Liver (tissue), 9 donors: ENCODE data around the gene PAH. TPM values are rescaled to one million over a fixed set of nuclear protein-coding genes. Genes with fewer than 3 reads are reported as not detected.

Source experiments
- DNase-seq: peaks from one replicate; pipeline ENCODE4 v3.0.0-alpha.2; 2017; ENCODE audit warnings: low spot score
- H3K27ac ChIP-seq, 2 donors: one replicate each; pipeline ENCODE4 v1.7.0; 2013; ENCODE audit warnings: inconsistent platforms in 2 of 2, low read length in 2 of 2, control low read depth in 1 of 2, low read depth in 1 of 2, mild to moderate bottlenecking in 1 of 2
- H3K27me3 ChIP-seq, 4 donors: one replicate each; pipeline versions ENCODE4 v1.6.1 to v1.7.0; 2013; ENCODE audit warnings: low read length in 3 of 4, inconsistent platforms in 1 of 4, mild to moderate bottlenecking in 1 of 4, moderate library complexity in 1 of 4; ENCODE audit not compliant: control insufficient read depth in 4 of 4, insufficient read depth in 4 of 4
- H3K36me3 ChIP-seq, 4 donors: one replicate each; pipeline versions ENCODE4 v1.6.1 to v1.7.0; 2013; ENCODE audit warnings: low read length in 3 of 4, mild to moderate bottlenecking in 3 of 4, low read depth in 1 of 4, moderate library complexity in 1 of 4; ENCODE audit not compliant: control insufficient read depth in 4 of 4, insufficient read depth in 3 of 4
- H3K4me1 ChIP-seq, 4 donors: one replicate each; pipeline versions ENCODE4 v1.6.1 to v1.7.0; 2013; ENCODE audit warnings: low read length in 3 of 4, mild to moderate bottlenecking in 3 of 4, moderate library complexity in 1 of 4; ENCODE audit not compliant: control insufficient read depth in 4 of 4, insufficient read depth in 4 of 4
- H3K4me3 ChIP-seq, 3 donors: one replicate each; pipeline versions ENCODE4 v1.6.1 to v1.7.0; 2013; ENCODE audit warnings: low read length in 3 of 3, control low read depth in 1 of 3, low read depth in 1 of 3, mild to moderate bottlenecking in 1 of 3
- H3K9ac ChIP-seq, 2 donors: one replicate each; pipeline ENCODE4 v1.7.0; 2013; ENCODE audit warnings: low read length in 2 of 2, mild to moderate bottlenecking in 2 of 2, moderate library complexity in 2 of 2, control low read depth in 1 of 2, low read depth in 1 of 2
- H3K9me3 ChIP-seq, 4 donors: one replicate each; pipeline versions ENCODE4 v1.6.1 to v1.7.0; 2013; ENCODE audit warnings: low read length in 3 of 4; ENCODE audit not compliant: control insufficient read depth in 4 of 4
- ATF3 ChIP-seq: IDR thresholded peaks from 2 replicates; pipeline ENCODE4 v1.6.1; 2016; ENCODE audit warnings: antibody characterized with exemption
- CTCF ChIP-seq: fragments of 150-350 bp; IDR thresholded peaks from 2 replicates; pipeline ENCODE4 v1.5.1; 2017; ENCODE audit warnings: improper control_type of control experiment, low read depth, low read length; ENCODE audit not compliant: missing input control
- EGR1 ChIP-seq, 2 donors: IDR thresholded peaks; 2 replicates each; pipeline ENCODE4 v1.6.1; 2016 to 2018; ENCODE audit warnings: antibody characterized with exemption in 2 of 2, low read depth in 2 of 2
- FOXA1 ChIP-seq: IDR thresholded peaks from 2 replicates; pipeline ENCODE4 v1.6.1; 2016; ENCODE audit warnings: antibody characterized with exemption
- FOXA2 ChIP-seq: IDR thresholded peaks from 2 replicates; pipeline ENCODE4 v1.6.1; 2016; ENCODE audit warnings: antibody characterized with exemption
- GABPA ChIP-seq, 2 donors: IDR thresholded peaks in 1 of 2; conservative IDR thresholded peaks in 1 of 2; 2 replicates each; pipeline ENCODE4 v1.6.1; 2016; ENCODE audit warnings: antibody characterized with exemption in 2 of 2, mild to moderate bottlenecking in 1 of 2, moderate library complexity in 1 of 2
- HNF4A ChIP-seq, 2 donors: conservative IDR thresholded peaks; 2 replicates each; pipeline ENCODE4 v1.6.1; 2016; ENCODE audit warnings: antibody characterized with exemption in 2 of 2, mild to moderate bottlenecking in 2 of 2
- HNF4G ChIP-seq: IDR thresholded peaks from 2 replicates; pipeline ENCODE4 v1.6.1; 2016; ENCODE audit warnings: antibody characterized with exemption
- JUND ChIP-seq, 2 donors: IDR thresholded peaks; 2 replicates each; pipeline ENCODE4 v1.6.1; 2016; ENCODE audit warnings: antibody characterized with exemption in 2 of 2
- MAX ChIP-seq: IDR thresholded peaks from 2 replicates; pipeline ENCODE4 v1.6.1; 2016; ENCODE audit warnings: antibody characterized with exemption
- NR2F2 ChIP-seq: IDR thresholded peaks from 2 replicates; pipeline ENCODE4 v1.6.1; 2016; ENCODE audit warnings: antibody characterized with exemption
- RAD21 ChIP-seq, 2 donors: IDR thresholded peaks; 2 replicates each; pipeline ENCODE4 v1.6.1; 2016; ENCODE audit warnings: antibody characterized with exemption in 2 of 2, mild to moderate bottlenecking in 2 of 2
- REST ChIP-seq: IDR thresholded peaks from 2 replicates; pipeline ENCODE4 v1.6.1; 2016; ENCODE audit warnings: antibody characterized with exemption, mild to moderate bottlenecking
- RXRA ChIP-seq, 2 donors: IDR thresholded peaks; 2 replicates each; pipeline ENCODE4 v1.6.1; 2017 to 2018; ENCODE audit warnings: antibody characterized with exemption in 2 of 2, mild to moderate bottlenecking in 1 of 2
- SP1 ChIP-seq: IDR thresholded peaks from 2 replicates; pipeline ENCODE4 v1.6.1; 2018; ENCODE audit warnings: antibody characterized with exemption, mild to moderate bottlenecking
- TAF1 ChIP-seq: conservative IDR thresholded peaks from 2 replicates; pipeline ENCODE4 v1.6.1; 2016; ENCODE audit warnings: antibody characterized with exemption, mild to moderate bottlenecking
- YY1 ChIP-seq: IDR thresholded peaks from 2 replicates; pipeline ENCODE4 v1.6.1; 2016; ENCODE audit warnings: antibody characterized with exemption, mild to moderate bottlenecking
- ZBTB33 ChIP-seq: IDR thresholded peaks from 2 replicates; pipeline ENCODE4 v1.6.1; 2016; ENCODE audit warnings: antibody characterized with exemption
- WGBS: extraction: QIAGEN DNeasy Blood & Tissue Kit; methylation state at CpG from one replicate; pipeline ENCODE4 v1.1.7; 2013; 5-methylcytosine and 5-hydroxymethylcytosine counted together
- polyA plus RNA-seq, 2 donors: library from polyadenylated mRNA; stranded (reverse) in 1 of 2; unstranded in 1 of 2; fragments of 200-250 nt in 1 of 2; fragments of >200 nt in 1 of 2; fragmentation: Nextera tagmentation in 1 of 2; extraction: Ambion mirVana in 1 of 2; gene quantifications; one replicate each; pipeline versions ENCODE4 v1.2.1 to v1.2.3, GENCODE V29; 2013 to 2015
- total RNA-seq, 2 donors: library from RNA; depleted of rRNA; stranded (reverse); fragments of >200 nt; gene quantifications; one replicate each; pipeline ENCODE4 v1.2.3, GENCODE V29; 2014
- donor health status: healthy.
- donor health status: healthy.
- donor health status: healthy.
- donor health status: healthy.
- donor health status: healthy.

The PAH gene
- total and polyA plus RNA-seq, 4 donors = 327 to 696 (median 568) TPM

- Histone ChIP-seq H3K9ac (peak overlapping the region; percentile 60 to 68), H3K4me3 (peak overlapping the region in 2 of 3 donors; percentile 7 to 25), H3K36me3 (peaks cover 0 to 11% (median 2%) of the 10 kb centered on the region in 4 donors), H3K9me3 (no peaks in the 10 kb centered on the region), H3K27me3 (no peaks in the 10 kb centered on the region), H3K4me1 (peaks cover 4 to 76% (median 48%) of the 10 kb centered on the region in 4 donors), H3K27ac (peak overlapping the region; percentile 68 to 90)
- WGBS = 62% methylated on average over 3 of the region's 3 CpGs
- TF ChIP-seq JUND (IDR thresholded peaks at IDR 0.05) (peak in 1 of 2 donors; percentile 2), TAF1 (no peak)
- DNase-seq = no peak
Observed at GRCh38 chr12:102911320-102911719, 5.7 kb downstream of the PAH start.

GRCh38 chr12:102910792-102911191, 6.3 kb downstream of the PAH start:
- peak overlapping the region; percentile 68 to 90 for H3K27ac ChIP-seq
- TF ChIP-seq RAD21 (IDR thresholded peaks at IDR 0.05) = peak in 1 of 2 donors; percentile 15
- TF ChIP-seq JUND (IDR thresholded peaks at IDR 0.05) = peak in 1 of 2 donors; percentile 70
- TF ChIP-seq ATF3 = no peak
- TF ChIP-seq HNF4G = peak; percentile 75
- TF ChIP-seq FOXA1 = no peak
- TF ChIP-seq CTCF = no peak
- peak; percentile 34 for TF ChIP-seq YY1
- no peak for TF ChIP-seq TAF1
- TF ChIP-seq EGR1 (IDR thresholded peaks at IDR 0.05; ENCODE audit: low read depth in 2 of 2) = peak in 1 of 2 donors; percentile 12
- TF ChIP-seq HNF4A (conservative IDR thresholded peaks at IDR 0.05) = peak; percentile 92 to 93
- TF ChIP-seq REST = peak; percentile 45
- TF ChIP-seq FOXA2 = no peak
- TF ChIP-seq RXRA (IDR thresholded peaks at IDR 0.05) = peak; percentile 85 to 86
- no peak for TF ChIP-seq GABPA (IDR thresholded peaks at IDR 0.05 in 1 of 2, conservative IDR thresholded peaks at IDR 0.05 in 1 of 2)
- TF ChIP-seq ZBTB33 = no peak
- peak; percentile 12 for TF ChIP-seq NR2F2
- no peak for TF ChIP-seq MAX
- peak; percentile 83 for TF ChIP-seq SP1
- no peaks in the 10 kb centered on the region for H3K27me3 ChIP-seq
- H3K4me1 ChIP-seq = peaks cover 4 to 78% (median 48%) of the 10 kb centered on the region in 4 donors
- WGBS = 40% methylated on average over 4 of the region's 4 CpGs
- H3K9ac ChIP-seq = peak overlapping the region in 1 of 2 donors; percentile 68
- H3K4me3 ChIP-seq = no peak overlapping the region
- DNase-seq = peak; percentile 42
- H3K9me3 ChIP-seq = no peaks in the 10 kb centered on the region
- peaks cover 0 to 11% (median 2%) of the 10 kb centered on the region in 4 donors for H3K36me3 ChIP-seq
